ENCODE measurements around the gene CDC6. TPM values are rescaled to one million over a fixed set of nuclear protein-coding genes. Genes with fewer than 3 reads are reported as not detected.
A peak's percentile ranks its signal among the peaks of the same experiment; 100 is the strongest.

CDC6 gene
- total RNA-seq, 2 donors from 2014 or later: 8.5 to 40.8 TPM

DNA sequence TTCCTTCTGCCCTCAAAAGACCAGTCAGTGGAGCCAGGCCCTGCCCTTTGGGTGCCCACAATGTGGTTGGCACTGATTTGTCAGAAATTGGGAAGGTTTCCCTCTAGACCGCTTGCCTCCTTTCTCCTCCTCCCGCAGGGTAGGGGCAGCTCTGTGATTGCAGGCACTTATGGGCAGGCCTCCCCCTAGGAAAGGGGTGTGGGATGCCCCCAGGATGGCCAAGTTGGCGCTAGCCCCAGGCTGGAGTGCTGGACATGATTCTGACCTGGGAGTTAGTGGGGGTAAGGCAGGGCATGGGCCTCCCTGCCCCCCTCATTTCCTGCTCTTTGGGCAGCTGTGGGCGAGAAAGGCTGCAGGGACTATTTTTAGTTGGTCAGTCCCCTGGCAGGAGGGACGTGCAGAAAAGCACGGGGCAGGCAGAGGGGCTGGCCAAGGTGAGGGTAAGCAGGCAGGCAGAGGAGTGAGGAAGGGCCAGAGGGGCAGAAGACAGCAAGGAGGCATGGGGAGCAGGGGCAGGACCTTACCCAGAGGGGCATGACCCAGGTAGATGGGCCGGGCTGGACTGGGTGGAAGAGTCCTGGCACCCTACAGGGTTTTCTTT, 24.6 kb downstream of the CDC6 start:
- TF ChIP-seq, protein P1, sequence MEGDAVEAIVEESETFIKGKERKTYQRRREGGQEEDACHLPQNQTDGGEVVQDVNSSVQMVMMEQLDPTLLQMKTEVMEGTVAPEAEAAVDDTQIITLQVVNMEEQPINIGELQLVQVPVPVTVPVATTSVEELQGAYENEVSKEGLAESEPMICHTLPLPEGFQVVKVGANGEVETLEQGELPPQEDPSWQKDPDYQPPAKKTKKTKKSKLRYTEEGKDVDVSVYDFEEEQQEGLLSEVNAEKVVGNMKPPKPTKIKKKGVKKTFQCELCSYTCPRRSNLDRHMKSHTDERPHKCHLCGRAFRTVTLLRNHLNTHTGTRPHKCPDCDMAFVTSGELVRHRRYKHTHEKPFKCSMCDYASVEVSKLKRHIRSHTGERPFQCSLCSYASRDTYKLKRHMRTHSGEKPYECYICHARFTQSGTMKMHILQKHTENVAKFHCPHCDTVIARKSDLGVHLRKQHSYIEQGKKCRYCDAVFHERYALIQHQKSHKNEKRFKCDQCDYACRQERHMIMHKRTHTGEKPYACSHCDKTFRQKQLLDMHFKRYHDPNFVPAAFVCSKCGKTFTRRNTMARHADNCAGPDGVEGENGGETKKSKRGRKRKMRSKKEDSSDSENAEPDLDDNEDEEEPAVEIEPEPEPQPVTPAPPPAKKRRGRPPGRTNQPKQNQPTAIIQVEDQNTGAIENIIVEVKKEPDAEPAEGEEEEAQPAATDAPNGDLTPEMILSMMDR (IDR thresholded peaks at IDR 0.05): no peak
- intact Hi-C loops (cut with DNase I): no loop called here
- Histone ChIP-seq H3K4me3 (no peak overlapping the region), H3K27me3 (no peaks in the 10 kb centered on the region), H3K9ac (ENCODE audit: low read depth in 2 of 2, low read length in 2 of 2) (peak overlapping the region; percentile 8 to 35), H3K27ac (peak overlapping the region; percentile 0), H3K36me3 (no peaks in the 10 kb centered on the region), H3K9me3 (no peaks in the 10 kb centered on the region), H3K4me1 (peaks cover 35% of the 10 kb centered on the region)
- no peak for DNase-seq

DNA sequence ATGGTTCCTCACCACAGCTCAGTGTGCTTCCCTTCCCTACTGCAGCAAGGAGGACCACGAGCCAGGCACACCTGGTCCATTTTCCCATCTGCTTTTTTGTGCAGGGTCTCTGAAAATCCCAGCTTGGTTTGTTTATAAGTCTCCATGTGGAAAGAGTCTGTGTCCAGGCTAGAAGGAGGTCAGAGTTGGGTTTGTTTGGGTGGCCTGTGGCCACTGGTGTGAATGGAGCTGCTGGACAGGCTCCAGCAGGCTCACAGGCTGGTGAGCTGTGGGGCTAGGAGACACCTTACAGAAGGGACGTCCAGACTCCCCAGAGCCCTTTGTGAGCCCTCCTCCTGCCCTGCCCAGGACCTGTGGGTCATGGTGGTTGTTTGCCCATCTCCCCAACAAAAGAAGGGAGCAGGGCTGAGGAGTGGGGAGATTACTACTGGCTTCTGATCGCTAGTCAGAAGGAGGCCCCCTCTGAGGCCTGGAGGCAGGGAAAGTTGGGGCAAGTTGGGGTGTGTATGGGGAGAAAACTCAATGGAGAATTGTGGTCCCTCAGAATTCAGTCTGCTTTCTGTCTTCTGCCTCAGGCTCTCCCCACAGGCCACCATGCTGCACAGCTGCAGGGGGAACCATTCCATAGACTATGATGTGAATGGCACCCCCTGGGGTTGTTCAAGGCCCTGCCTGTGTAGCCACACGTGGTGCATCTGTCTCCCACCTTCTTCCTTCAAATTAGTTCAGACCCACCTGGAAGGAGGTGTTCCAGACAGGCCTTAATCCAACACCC, 25.4 kb downstream of the CDC6 start:
- TF ChIP-seq, protein P1 (IDR thresholded peaks at IDR 0.05): no peak
- no peak for DNase-seq
- H3K9me3 ChIP-seq: no peaks in the 10 kb centered on the region
- no peak overlapping the region for H3K27ac ChIP-seq
- H3K9ac ChIP-seq (ENCODE audit: low read depth in 2 of 2, low read length in 2 of 2): no peak overlapping the region
- H3K4me3 ChIP-seq: no peak overlapping the region
- no peaks in the 10 kb centered on the region for H3K27me3 ChIP-seq
- intact Hi-C loops (cut with DNase I): no loop called here
- H3K4me1 ChIP-seq: peaks cover 33% of the 10 kb centered on the region
- H3K36me3 ChIP-seq: no peaks in the 10 kb centered on the region

DNA sequence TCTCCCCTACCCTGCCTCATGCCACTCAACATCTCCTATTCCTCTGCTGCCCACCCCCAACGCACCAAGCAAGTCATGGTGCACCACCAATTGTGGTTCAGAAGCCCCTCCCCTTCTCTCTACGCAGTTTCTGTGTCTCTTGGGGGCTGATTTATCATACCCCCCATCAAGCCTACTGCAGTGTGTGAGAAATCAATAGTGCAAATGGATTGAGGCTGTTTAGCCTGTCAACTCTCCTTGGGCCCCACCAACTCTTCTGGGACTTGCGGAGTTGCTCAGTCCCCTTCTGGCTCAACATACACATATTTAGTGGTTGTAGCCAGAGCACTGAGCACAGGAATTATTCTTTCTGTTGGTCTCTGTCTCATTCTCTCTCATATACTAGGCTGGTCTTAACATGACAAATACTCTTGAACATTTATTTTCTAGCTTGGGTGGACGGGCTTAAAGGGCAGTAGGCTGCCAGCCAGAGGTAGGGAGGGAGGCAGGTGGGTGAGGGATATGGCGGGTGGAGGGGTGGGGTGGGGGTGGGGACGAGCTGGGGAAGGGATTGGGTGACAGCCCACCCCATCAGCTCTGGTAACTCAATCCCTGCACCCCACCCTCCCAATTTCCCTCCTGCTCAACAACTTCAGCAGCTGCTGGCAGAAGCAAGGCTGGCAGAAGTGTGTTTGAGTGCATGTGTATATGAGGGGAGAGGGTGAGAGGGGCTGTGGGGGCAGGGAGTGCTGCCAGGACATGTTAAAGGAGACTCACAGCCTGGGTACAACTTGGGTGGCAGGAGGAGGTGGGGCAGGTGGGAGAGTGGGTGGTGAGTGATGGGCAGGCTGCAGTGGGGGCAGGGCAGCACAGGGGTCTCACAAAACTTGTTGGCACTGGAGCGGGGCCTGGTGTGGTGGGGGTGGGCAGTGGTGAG, 26.2 kb downstream of the CDC6 start:
- Histone ChIP-seq H3K4me3 (no peak overlapping the region), H3K9me3 (no peaks in the 10 kb centered on the region), H3K36me3 (no peaks in the 10 kb centered on the region), H3K4me1 (peaks cover 29% of the 10 kb centered on the region), H3K27ac (no peak overlapping the region), H3K27me3 (no peaks in the 10 kb centered on the region), H3K9ac (ENCODE audit: low read depth in 2 of 2, low read length in 2 of 2) (no peak overlapping the region)
- intact Hi-C loops (cut with DNase I): no loop called here
- TF ChIP-seq, protein P1 (IDR thresholded peaks at IDR 0.05): no peak
- no peak for DNase-seq

DNA sequence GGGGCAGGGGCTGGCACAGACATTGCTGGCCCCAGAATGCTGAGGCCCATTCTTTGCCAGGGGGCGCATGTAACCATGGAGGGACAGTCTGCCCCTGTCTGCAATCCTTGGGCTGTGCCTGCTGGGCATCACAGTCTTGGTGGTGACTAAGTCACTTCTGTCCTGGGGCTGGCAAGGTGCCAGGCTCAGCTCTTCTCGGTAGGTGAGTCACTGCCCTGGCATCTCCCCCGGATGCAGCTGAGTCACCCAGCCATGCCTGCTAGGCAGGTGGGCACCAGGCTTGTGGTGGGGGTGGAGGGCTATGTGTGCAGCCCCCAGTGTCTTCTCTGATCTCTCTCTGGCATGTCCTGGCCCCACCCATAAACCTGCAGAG, 26.9 kb downstream of the CDC6 start:
- no peaks in the 10 kb centered on the region for H3K27me3 ChIP-seq
- TF ChIP-seq, protein P1 (IDR thresholded peaks at IDR 0.05): no peak
- intact Hi-C loops (cut with DNase I): no loop called here
- H3K4me3 ChIP-seq: no peak overlapping the region
- H3K36me3 ChIP-seq: no peaks in the 10 kb centered on the region
- no peak overlapping the region for H3K9ac ChIP-seq (ENCODE audit: low read depth in 2 of 2, low read length in 2 of 2)
- H3K4me1 ChIP-seq: peaks cover 29% of the 10 kb centered on the region
- DNase-seq: peak; percentile 90
- no peaks in the 10 kb centered on the region for H3K9me3 ChIP-seq
- no peak overlapping the region for H3K27ac ChIP-seq

DNA sequence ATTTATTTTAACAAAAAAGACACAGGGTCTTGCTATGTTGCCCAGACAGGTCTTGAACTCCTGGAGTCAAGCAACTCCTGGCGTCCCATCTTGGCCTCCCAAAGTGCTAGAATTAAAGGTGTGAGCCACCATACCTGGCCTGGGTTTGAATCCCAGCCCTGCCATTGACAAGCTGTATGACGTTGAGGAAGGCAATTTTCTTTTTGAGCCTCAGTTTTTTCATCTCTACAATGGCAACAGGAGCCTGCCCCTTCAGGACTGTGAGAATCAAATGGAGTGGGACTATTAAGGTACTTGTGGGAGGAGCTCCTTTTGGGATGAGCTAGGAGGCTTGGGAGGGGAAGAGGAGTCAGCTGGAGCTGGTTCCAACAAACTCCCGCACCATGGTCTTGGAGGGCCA, 27.5 kb downstream of the CDC6 start:
- Histone ChIP-seq H3K27ac (no peak overlapping the region), H3K4me3 (no peak overlapping the region), H3K27me3 (no peaks in the 10 kb centered on the region), H3K4me1 (peaks cover 34% of the 10 kb centered on the region), H3K9me3 (no peaks in the 10 kb centered on the region), H3K36me3 (no peaks in the 10 kb centered on the region), H3K9ac (ENCODE audit: low read depth in 2 of 2, low read length in 2 of 2) (no peak overlapping the region)
- TF ChIP-seq, protein P1 (IDR thresholded peaks at IDR 0.05): no peak
- DNase-seq: no peak
- intact Hi-C loops (cut with DNase I): no loop called here

All from colonic mucosa (tissue), 4 donors.